ENCODE results near the gene CLEC9A. TPM values are rescaled to one million over a fixed set of nuclear protein-coding genes. Genes with fewer than 3 reads are reported as not detected.

CLEC9A gene
- total and polyA plus RNA-seq, 9 of the 15 experiments (the other 6 are each of a cell fraction or from before 2014, with no cell fraction given) = not detected

DNA sequence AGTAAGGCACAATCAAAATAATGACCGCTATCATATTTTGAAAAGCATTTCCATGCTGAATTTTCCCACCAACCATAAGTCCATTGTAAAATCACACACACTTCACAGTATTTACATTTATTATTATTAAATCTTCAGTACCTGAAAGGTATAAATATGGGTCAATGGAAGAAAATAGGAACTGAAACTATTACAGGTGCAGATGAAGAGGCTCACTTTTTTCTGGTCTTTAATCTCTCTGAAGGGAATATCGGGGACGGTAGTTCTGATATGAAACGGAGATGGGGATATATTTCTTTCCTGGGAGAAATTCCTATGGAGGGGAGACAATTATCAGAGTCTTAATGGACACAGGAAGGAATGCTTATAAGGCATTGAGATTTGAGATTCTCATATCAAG lies 39.9 kb downstream of the CLEC9A start:
- POLR2A ChIA-PET = no interaction called here
- BruUV-seq (replicated peaks) = no TSS peak
- DNase-seq (ENCODE audit: extremely low read depth in 1 of 4, low spot score in 3 of 4) (no peak), FAIRE-seq (no peak), ATAC-seq (no peak)
- Histone ChIP-seq H3K27me3 (ENCODE audit: control insufficient read depth in 2 of 2, insufficient read depth in 2 of 2, low read length in 2 of 2) (no peaks in the 10 kb centered on the region; a peak in 2 of 5 replicates), H3K9me1 (ENCODE audit: control insufficient read depth, insufficient read depth, low read length) (no peaks in the 10 kb centered on the region), H3K79me2 (ENCODE audit: control insufficient read depth, insufficient read depth, low read length) (no peaks in the 10 kb centered on the region), H3K9me3 (replicated peaks; ENCODE audit: control insufficient read depth, insufficient read depth, low read depth, low read length) (no peaks in the 10 kb centered on the region), H3K36me3 (ENCODE audit: control insufficient read depth, insufficient read depth, low read length) (no peaks in the 10 kb centered on the region), H3K27ac (ENCODE audit: extremely low read depth, low read depth, low read length) (no peak overlapping the region), H3K4me1 (replicated peaks in 1 of 2; ENCODE audit: control insufficient read depth in 2 of 2, insufficient read depth in 2 of 2, low read length in 2 of 2) (no peaks in the 10 kb centered on the region), H3K4me3 (no peak overlapping the region), H4K20me1 (replicated peaks; ENCODE audit: control insufficient read depth, insufficient read depth, low read length) (no peaks in the 10 kb centered on the region), H3K9ac (ENCODE audit: insufficient read depth in 1 of 2, low read depth in 2 of 2, low read length in 2 of 2) (no peak overlapping the region), H3K4me2 (ENCODE audit: insufficient read depth, low read length) (no peak overlapping the region), H2AFZ (ENCODE audit: low read depth, low read length) (no peak overlapping the region)
- 0% methylated on average over 4 of the region's 4 CpGs for WGBS (ENCODE audit: insufficient coverage, low coverage, missing lambda C conversion rate)
- TF ChIP-seq FOXA3 (CRISPR knock-in tag; conservative IDR thresholded peaks at IDR 0.05 in 1 of 2, IDR thresholded peaks at IDR 0.05 in 1 of 2) (no peak), MCM3 (IDR thresholded peaks at IDR 0.05) (no peak), ZNF436 (CRISPR knock-in tag; IDR thresholded peaks at IDR 0.05) (no peak), HNRNPH1 (optimal IDR thresholded peaks at IDR 0.05; ENCODE audit: low read depth, low read length) (no peak), ZEB2 (IDR thresholded peaks at IDR 0.05) (no peak)
- intact Hi-C loops (cut with micrococcal nuclease) (no loop called here), in situ Hi-C loops (cut with MboI) (no loop called here)
- CTCF ChIA-PET (ENCODE audit: low intra/inter-chr PET ratio) = no interaction called here

DNA sequence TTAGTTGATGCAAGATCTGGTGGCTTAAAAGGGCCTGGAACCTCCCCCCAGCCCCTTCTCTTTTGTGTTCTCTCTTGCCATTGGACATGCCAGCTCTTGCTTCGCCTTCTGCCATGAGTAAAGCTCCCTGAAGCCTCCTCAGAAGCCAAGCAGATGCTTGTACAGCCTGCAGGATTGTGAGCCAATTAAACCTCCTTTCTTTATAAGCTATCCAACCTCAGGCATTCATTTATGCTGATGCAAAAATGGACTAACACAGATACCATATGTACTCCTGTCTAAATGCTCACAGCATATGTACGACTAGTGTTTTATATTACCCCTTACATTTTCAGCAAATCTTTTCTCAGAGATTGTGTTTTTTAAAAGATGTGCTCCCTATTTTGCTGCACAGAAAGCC lies 41.6 kb downstream of the CLEC9A start:
- H3K79me2 ChIP-seq (ENCODE audit: control insufficient read depth, insufficient read depth, low read length) = no peaks in the 10 kb centered on the region
- no peak overlapping the region for H3K4me3 ChIP-seq
- H3K9ac ChIP-seq (ENCODE audit: insufficient read depth in 1 of 2, low read depth in 2 of 2, low read length in 2 of 2) = no peak overlapping the region
- no peak overlapping the region for H3K4me2 ChIP-seq (ENCODE audit: insufficient read depth, low read length)
- no peaks in the 10 kb centered on the region; a peak in 2 of 5 replicates for H3K27me3 ChIP-seq (ENCODE audit: control insufficient read depth in 2 of 2, insufficient read depth in 2 of 2, low read length in 2 of 2)
- no peaks in the 10 kb centered on the region for H4K20me1 ChIP-seq (replicated peaks; ENCODE audit: control insufficient read depth, insufficient read depth, low read length)
- in situ Hi-C loops (cut with MboI) = no loop called here
- CTCF ChIA-PET (ENCODE audit: low intra/inter-chr PET ratio) = no interaction called here
- FAIRE-seq = no peak
- H3K9me1 ChIP-seq (ENCODE audit: control insufficient read depth, insufficient read depth, low read length) = no peaks in the 10 kb centered on the region
- H3K36me3 ChIP-seq (ENCODE audit: control insufficient read depth, insufficient read depth, low read length) = no peaks in the 10 kb centered on the region
- no peak overlapping the region for H3K27ac ChIP-seq (ENCODE audit: extremely low read depth, low read depth, low read length)
- no peaks in the 10 kb centered on the region for H3K9me3 ChIP-seq (replicated peaks; ENCODE audit: control insufficient read depth, insufficient read depth, low read depth, low read length)
- BruUV-seq (replicated peaks) = no TSS peak
- ATAC-seq = no peak
- WGBS (ENCODE audit: insufficient coverage, low coverage, missing lambda C conversion rate) = 0% methylated on average over 2 of the region's 2 CpGs
- H3K4me1 ChIP-seq (replicated peaks in 1 of 2; ENCODE audit: control insufficient read depth in 2 of 2, insufficient read depth in 2 of 2, low read length in 2 of 2) = no peaks in the 10 kb centered on the region
- intact Hi-C loops (cut with micrococcal nuclease) = no loop called here
- H2AFZ ChIP-seq (ENCODE audit: low read depth, low read length) = no peak overlapping the region
- POLR2A ChIA-PET = no interaction called here
- no peak for DNase-seq (ENCODE audit: extremely low read depth in 1 of 4, low spot score in 3 of 4)
- no peak for TF ChIP-seq TEAD4 (IDR thresholded peaks at IDR 0.05; ENCODE audit: low read length)
- no peak for TF ChIP-seq TEAD4 (CRISPR knock-in tag; IDR thresholded peaks at IDR 0.05; ENCODE audit: borderline replicate concordance)
- TF ChIP-seq, protein P1, sequence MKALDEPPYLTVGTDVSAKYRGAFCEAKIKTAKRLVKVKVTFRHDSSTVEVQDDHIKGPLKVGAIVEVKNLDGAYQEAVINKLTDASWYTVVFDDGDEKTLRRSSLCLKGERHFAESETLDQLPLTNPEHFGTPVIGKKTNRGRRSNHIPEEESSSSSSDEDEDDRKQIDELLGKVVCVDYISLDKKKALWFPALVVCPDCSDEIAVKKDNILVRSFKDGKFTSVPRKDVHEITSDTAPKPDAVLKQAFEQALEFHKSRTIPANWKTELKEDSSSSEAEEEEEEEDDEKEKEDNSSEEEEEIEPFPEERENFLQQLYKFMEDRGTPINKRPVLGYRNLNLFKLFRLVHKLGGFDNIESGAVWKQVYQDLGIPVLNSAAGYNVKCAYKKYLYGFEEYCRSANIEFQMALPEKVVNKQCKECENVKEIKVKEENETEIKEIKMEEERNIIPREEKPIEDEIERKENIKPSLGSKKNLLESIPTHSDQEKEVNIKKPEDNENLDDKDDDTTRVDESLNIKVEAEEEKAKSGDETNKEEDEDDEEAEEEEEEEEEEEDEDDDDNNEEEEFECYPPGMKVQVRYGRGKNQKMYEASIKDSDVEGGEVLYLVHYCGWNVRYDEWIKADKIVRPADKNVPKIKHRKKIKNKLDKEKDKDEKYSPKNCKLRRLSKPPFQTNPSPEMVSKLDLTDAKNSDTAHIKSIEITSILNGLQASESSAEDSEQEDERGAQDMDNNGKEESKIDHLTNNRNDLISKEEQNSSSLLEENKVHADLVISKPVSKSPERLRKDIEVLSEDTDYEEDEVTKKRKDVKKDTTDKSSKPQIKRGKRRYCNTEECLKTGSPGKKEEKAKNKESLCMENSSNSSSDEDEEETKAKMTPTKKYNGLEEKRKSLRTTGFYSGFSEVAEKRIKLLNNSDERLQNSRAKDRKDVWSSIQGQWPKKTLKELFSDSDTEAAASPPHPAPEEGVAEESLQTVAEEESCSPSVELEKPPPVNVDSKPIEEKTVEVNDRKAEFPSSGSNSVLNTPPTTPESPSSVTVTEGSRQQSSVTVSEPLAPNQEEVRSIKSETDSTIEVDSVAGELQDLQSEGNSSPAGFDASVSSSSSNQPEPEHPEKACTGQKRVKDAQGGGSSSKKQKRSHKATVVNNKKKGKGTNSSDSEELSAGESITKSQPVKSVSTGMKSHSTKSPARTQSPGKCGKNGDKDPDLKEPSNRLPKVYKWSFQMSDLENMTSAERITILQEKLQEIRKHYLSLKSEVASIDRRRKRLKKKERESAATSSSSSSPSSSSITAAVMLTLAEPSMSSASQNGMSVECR (CRISPR knock-in tag; IDR thresholded peaks at IDR 0.05) = no peak
- TF ChIP-seq ZNF3 (CRISPR knock-in tag; IDR thresholded peaks at IDR 0.05) = no peak
- TF ChIP-seq HEY1 (CRISPR knock-in tag; IDR thresholded peaks at IDR 0.05; ENCODE audit: borderline replicate concordance) = no peak
- TF ChIP-seq, protein P2, sequence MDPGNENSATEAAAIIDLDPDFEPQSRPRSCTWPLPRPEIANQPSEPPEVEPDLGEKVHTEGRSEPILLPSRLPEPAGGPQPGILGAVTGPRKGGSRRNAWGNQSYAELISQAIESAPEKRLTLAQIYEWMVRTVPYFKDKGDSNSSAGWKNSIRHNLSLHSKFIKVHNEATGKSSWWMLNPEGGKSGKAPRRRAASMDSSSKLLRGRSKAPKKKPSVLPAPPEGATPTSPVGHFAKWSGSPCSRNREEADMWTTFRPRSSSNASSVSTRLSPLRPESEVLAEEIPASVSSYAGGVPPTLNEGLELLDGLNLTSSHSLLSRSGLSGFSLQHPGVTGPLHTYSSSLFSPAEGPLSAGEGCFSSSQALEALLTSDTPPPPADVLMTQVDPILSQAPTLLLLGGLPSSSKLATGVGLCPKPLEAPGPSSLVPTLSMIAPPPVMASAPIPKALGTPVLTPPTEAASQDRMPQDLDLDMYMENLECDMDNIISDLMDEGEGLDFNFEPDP (CRISPR knock-in tag; IDR thresholded peaks at IDR 0.05) = no peak
- TF ChIP-seq MECOM (CRISPR knock-in tag; IDR thresholded peaks at IDR 0.05) = no peak
- TF ChIP-seq FOXP1 (CRISPR knock-in tag; IDR thresholded peaks at IDR 0.05) = no peak
